ENCODE results near the gene ADPRHL1.

Gene ADPRHL1

DNA sequence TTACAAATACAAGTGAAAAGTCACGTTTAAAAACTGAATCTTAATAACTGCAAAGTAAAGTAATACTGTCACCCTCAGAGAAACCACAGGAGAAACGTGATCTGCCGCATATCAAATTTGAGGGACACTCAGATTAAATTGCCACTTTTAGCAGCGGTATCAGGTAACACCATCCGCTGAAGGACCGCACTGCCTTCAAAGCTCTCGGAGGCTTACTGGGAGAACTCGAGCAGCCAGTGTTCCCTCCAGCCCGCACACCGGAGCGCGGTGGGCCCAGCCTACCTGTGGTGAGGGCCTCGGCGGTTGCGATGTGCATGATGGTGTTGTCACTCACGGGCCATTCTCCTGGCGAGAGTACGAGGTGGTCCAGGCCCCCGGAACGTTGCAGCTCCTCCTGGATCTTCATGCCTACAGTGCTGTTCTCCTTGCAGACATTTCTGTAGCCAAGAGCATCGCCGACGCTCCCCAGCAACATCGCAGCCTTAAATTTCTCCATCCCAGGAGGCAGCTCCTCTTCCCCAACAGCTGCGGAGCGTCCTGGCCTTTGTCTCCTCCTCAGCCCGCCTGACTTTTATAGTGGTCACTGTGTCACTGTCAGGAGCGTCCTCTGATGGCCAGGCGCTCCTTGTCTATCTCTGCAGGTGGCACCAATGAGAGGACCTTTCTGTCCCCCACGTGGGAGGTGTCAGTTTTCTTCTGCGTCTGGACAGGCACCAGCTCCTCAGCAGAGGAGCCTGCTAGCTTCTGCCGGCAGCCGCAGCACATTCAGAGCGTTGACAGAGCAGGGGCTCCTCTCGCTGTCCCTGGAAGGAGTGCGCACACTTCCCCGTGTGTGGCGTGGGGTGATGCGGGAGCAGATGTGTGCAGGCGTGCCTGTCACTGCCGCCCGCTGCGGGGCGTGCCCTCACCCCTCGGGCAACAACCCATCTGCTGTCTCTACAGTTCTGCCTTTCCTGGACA lies at the start of gene ADPRHL1:
ADPRHL1 (minus strand) TSS at position 547 of the 960 bp plus-strand sequence; CDS start at position 496, 51 bp downstream.
- DNase-seq: peak; percentile 20

DNA sequence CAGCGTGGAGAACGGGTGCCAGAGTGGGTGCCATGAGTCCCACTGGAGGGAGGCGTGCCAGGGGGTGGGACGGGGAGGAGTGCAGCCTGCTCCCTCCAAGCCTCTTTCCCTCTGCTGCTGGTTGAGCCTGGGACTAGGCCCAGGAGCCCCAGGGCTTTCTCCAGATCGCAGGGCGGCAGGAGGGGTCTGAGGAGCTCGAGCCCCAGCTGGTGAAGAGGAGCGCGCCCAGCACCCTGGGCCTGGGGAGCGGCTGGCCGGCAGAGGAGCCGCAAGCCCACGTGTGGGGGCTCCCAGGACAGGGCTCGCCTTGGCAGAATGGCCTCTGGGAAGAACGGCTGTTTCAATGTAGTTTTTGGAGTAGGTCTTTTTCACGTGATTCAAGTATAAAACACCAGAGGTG lies 49.4 kb upstream of the ADPRHL1 start:
- DNase-seq: no peak

DNA sequence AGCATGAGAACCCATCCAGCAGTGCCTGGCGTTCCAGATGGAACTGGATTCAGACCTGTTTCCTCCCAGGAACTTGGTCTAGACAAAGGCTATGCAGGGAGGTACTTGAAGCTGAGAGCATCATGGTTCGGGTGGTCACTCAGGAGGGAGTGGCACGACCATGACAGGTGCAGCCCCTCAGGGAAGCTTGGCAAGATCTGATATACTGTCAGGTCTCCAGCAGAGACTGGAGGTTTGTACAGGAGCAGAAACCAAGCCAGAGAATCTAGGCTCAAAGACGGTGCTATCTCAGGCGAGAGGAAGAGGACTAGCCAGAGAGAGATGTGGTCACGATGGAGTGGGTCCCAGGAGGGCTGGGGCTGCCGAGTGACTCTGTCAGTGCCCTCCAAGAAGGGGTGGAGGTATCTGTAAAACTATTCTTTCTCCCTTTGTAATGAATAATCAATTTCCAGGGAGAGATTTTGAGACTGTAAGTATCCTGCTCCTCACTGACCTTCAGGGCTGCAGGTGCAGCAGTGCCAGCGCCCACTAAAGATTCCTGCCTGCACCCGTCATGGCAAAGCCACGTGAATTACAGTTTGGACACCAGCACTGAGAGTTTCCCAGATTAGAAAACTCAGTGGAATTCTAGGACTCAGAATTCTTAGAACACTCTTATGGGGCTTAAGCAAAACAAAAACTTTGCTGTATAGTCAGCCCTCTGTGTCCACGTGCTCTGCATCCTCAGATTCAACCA lies 47.4 kb upstream of the ADPRHL1 start:
- no peak for DNase-seq

DNA sequence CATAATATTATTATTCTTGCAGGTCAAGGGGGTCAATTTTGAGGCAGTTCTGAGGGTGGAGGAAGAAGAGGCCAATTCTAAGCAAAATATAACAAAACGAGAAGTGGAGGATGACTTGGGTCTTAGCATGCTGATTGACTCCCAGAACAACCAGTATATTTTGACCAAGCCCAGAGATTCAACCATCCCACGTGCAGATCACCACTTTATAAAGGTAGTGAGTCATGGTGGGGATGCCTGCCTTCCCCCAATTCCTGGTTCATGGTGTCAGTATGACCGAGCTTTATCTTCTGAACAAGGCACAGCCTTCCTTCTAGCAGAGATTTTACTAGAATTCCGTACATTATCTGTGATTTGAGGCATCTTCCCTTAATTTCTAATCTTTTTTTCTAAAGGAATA lies 46.6 kb upstream of the ADPRHL1 start:
- DNase-seq: no peak

DNA sequence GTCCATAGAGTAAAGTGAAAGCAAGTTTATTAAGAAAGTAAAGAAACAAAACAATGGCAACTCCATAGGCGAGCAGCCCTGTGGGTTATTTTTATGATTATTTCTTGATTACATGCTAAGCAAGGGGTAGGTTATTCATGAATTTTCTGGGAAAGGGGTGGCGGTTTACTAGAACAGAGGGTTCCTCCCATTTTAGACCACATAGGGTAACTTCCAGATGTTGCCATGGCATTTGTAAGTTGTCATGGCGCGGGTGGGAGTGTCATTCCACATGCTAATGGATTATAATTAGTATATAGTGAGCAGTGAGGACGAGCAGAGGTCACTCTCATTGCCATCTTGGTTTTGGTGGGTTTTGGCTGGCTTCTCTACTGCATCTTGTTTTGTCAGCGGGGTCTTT lies 45.6 kb upstream of the ADPRHL1 start:
- DNase-seq: no peak

DNA sequence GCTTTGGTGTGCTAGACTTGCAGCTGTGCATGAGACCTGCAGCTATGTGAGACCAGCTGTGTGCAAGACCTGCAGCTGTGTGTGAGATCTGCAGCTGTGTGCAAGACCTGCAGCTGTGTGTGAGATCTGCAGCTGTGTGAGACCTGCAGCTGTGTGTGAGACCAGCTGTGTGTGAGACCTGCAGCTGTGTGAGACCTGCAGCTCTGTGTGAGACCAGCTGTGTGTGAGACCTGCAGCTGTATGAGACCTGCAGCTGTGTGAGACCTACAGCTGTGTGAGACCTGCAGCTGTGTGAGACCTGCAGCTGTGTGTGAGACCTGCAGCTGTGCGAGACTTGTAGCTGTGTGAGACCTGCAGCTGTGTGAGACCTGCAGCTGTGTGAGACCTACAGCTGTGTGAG lies 43.9 kb upstream of the ADPRHL1 start:
- no peak for DNase-seq

DNA sequence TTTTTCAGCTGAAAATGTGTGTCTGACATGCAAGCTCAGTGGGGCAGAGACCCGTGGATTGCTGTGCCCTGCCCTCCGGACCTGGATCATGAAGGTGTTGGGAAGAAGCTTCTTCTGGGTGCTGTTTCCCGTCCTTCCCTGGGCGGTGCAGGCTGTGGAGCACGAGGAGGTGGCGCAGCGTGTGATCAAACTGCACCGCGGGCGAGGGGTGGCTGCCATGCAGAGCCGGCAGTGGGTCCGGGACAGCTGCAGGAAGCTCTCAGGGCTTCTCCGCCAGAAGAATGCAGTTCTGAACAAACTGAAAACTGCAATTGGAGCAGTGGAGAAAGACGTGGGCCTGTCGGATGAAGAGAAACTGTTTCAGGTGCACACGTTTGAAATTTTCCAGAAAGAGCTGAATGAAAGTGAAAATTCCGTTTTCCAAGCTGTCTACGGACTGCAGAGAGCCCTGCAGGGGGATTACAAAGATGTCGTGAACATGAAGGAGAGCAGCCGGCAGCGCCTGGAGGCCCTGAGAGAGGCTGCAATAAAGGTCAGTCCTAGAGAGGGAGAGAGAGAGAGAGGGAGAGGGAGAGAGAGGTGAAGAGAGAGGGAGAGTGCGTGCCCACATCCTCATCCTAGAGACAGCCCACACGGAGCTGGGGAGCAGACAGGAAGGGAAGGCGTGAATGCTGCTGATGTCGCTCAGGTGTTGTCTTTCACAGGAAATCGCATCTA lies 42.4 kb upstream of the ADPRHL1 start:
- no peak for DNase-seq

DNA sequence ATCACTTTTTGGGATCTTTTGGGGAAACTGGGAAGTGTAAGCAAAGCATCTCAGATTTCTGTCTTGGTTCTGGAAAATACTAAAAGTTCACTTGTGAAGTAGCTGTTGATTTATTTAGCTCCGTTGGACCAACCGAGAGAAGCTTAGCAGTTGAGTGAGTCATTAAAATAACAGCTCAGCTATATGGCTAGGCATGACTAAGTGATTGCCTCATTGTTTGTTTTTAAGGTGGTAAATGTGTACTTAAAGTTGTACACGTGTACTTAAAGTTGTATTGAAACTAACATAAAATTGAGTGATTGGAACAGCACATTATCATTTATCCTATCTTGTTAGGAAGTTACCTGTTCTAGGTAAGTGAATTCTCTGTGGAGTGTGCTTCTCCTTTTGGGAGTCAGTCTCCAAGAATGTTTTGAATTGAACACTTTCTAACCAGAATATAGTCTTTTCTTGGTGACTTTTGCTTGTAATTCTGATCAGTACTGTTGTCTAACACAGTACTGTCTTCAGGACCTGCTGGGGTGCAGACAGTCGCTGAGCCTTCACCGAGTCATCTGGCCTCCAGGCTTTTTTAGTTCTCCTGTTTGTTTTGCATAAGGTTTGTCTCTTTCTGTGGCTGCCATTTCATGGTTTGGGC lies 40.1 kb upstream of the ADPRHL1 start:
- no peak for DNase-seq

DNA sequence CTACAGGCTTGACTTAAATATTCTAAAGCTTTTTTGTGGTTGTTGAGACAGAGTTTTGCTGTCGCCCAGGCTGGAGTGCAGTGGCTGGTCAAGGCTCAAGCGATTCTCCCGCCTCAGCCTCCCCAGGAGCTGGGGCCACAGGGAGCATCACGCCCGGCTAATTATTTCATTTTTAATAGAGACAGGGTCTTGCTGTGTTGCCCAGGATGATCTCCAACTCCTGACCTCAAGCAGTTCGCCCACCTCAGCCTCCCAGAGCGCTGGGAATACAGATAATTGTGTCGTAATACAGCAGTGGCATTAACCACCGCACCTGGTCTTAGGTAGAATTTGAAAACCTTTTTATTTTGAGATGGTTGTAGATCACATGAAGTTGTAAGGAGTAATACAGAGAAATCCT lies 38.7 kb upstream of the ADPRHL1 start:
- DNase-seq: no peak

DNA sequence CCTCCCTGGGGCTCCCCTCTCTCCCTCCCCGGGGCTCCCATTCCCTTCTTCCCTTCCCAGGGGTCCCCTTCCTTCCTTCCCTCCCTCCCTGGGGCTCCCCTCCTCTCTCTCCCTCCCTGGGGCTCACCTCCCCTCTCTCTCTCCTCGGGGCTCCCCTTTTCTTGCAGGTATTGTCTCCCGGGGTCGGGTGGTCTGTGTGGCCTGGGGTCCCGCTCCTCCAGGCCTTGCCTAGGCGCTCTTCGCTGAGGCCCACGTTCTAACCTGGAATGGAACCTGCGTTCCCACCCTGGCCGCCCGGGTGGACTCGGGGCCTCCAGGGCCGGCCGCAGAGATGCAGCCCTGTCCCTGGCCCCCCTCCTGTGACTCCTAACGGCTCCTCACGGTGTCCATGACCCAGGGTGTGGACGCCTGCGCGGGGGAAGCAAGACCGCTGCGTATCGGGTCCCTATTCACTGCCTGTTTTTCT lies 38.2 kb upstream of the ADPRHL1 start:
- no peak for DNase-seq

DNA sequence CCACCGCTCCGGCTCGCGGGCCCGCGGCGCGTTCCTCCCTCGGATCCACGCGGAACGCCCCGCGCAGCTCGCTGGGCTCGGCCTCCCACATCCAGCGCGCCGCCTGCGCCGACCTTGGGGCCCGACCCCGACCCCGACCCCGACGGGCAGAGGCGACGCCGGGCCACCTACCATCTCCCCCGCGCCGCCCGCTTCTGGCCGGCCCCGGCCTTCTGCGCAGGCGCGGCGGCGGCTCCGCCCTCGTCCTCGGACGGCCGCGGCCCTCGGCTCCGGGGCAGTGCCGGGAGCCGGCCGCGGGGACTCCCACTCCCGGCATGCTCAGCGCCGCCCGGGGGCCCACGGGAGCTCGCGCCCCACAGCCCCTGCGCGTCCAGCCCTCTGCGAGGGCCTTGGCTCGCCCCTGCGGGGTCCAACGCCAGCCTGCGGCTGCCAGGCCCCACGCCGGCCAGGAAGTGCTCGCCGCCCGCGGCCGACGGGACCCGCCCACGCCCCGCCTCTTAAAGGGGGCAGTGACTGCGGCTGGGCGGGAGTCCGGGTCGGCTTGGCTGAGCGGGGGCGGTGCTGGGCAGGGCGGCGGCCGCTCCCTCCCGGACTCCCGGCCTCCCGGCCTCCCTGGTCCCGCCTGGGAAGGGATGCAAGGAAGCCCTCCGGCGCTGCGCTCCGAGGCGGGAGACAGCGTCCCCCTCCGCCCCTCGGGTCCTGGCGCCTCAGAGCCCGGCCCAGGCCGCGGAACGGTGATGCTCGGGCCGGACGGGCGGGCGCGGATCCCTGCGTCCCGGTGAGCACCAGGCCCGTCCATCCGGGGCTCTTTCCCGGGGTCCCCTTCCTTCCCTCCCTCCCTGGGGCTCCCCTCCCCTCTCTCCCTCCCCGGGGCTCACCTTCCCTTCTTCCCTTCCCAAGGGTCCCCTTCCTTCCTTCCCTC lies 37.5 kb upstream of the ADPRHL1 start, which contains the start of gene DCUN1D2:
DCUN1D2 (minus strand) TSS at position 216 of the 922 bp plus-strand sequence; CDS start at position 174, 42 bp downstream.
- no peak for DNase-seq

DNA sequence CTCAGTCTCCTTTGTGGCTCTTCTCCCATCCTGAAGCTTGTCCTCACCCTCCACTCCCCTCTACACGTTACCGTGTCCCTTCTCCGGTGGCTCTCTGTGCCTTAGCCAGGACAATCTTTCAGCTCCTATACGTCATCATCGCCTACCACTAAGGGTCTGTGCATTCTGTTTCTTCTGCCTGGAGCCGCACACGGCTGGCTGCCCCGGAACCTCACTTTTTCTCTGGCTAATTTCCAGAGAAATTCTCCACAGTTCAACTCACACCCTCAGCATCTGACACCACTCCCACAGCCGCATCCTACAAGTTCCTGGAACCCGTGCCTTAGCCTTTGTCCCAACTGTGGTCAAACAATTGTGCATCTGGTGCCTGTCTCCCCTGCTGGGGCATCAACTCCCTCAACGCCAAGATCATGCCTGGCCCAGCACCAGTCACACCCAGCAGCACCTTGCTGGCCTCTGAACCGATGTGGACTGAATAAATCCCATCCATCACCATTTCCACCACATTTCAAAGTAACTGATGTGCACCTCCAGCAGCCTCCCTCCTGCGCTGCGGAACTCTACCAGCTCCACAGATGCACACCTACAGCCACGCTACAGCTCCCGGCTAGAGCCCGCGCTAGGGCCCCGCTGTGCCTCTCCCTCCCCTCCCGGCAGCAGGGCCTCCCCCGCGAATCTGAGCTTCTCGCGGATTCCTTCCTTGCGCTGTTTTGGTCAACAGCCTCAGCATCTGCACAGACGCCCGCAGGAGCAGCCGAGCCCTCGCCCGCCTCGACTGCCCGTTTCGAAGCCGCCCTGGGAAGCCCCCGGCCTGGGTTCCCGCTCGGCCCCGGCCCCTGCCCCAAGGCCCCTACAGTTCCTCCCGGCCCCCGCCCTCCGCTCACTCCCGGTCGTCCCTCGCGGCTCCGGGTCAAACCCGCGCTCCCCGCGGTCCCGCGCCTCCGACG lies 36.5 kb upstream of the ADPRHL1 start:
- no peak for DNase-seq

DNA sequence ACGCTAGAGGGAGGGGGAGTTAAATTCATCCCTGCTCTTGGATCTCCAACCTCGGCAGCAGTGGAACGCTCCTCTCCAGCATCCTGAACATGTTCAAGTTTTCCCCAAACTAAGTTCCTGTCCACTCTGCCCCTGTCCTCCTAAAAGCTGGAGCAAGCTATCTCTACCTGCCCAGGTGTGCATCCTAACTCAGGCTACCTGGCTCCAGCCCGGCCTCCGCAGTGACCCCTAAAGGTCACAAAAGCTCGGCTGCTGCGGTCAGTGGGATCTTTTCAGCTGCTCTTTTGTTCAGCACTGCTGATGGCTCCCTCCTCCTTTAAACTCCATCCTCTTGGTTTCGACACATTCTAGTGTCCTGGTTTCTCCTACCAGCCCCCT lies 35.9 kb upstream of the ADPRHL1 start:
- no peak for DNase-seq

DNA sequence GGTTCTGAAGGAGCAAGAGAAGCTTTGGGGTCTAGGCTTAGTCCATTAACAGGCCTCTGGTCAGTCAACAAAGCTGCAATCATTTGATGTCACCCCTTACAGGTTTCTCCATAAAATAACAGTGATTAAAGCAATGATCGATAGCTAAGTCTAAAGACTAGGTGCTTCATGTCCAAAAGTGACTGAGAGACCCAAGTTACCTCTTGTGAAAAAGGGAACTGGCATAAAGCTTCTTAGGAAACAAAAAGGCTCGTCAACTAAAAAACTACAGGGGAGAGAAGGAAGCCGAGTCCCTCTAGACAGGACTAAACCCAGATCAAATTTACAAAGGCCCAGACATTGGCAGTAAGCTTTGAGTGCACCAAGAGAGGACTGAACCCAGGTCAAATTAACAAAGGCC lies 35.0 kb upstream of the ADPRHL1 start:
- DNase-seq: no peak

DNA sequence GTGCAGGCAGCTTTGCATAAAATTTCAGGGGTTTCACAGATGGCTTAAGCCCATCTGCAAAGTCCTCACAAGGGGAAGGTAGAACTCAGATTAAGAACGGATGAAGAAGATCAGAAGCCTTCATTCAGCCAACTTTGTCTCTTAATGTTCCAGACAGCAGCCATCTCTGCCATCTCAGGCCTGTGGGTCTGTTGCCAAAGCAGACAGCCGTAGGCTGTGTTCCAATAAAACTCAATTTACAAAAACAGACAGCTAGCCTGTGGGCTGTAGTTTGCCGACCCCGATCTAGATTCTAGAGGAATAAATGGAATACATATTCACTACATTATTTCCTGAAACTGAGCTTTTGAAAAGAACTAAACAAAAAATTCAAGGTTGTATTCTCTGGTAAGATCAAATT lies 33.4 kb upstream of the ADPRHL1 start:
- no peak for DNase-seq

DNA sequence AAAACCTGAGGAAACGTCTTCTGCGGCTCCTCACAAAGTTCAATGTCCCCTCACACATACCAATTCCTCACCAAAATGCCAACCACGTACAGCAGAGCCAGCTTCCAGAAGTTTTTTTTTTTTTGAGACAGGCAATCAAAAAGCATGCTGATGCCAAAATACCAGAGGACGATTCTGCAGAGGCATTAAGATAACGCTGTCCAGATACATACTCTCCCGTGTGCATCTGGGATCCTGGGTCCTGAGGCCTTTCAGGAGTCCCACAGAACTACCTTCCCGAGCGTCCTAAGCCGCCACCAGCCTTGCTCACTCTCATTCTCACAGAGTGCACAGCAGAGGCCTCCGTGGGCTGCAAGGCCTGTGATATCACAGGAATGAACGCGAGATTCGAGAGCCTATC lies 32.3 kb upstream of the ADPRHL1 start:
- no peak for DNase-seq

DNA sequence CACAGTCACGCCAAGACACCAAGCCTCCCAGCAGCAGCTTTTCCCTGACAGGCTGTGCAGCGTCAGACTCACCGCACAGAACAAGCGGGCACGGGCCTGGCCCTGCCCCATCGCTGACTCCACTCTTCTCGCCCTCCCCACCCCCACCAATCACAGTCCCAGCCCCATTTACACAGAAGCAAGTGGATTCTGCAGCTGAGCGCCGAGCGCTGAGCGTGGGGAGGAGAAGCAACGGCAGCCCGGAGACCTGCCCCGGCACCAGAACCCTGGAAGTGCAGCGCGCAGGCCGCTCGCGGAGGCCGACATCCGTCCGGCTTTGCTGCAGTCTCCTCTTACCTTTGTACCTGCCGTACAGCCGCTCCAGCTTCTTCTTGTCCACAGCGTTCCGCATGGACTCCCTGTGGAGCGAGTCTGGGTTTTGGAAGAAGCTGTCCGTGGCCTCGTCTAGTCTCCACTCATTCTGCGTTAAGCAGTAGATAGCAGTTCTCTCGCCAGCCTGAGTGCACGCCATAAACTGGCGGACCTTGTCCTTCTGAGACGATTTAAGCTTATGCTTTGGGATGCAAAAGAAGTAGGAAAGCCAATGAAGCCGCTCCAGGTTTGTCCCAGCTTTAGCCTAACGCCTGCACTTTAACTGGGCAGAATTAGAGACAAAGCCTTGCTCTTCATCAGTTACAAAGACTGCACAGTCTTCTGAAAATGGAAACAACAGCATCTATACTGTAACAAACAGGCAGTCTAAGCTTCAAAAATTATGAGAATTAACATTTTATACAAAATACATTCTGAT lies 30.4 kb upstream of the ADPRHL1 start:
- DNase-seq: no peak

DNA sequence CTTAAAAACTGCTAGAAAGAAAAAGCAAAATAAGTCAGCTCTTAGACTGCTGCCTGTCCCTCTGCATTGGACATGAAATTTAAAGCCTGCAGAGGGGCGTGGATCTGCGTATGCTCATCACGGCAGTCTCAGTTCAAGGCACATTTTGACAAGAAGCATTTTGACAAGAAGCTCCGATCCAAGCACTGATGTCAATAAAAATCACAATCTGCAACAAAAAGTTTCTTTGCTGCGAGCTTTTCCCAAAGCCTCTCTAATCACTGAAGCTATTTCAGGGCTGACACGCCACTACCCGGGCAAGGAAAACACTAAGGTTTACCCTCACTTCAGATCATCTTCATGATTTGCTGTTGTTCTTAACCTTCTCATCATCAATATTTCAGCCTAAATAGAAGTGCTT lies 29.8 kb upstream of the ADPRHL1 start:
- no peak for DNase-seq

DNA sequence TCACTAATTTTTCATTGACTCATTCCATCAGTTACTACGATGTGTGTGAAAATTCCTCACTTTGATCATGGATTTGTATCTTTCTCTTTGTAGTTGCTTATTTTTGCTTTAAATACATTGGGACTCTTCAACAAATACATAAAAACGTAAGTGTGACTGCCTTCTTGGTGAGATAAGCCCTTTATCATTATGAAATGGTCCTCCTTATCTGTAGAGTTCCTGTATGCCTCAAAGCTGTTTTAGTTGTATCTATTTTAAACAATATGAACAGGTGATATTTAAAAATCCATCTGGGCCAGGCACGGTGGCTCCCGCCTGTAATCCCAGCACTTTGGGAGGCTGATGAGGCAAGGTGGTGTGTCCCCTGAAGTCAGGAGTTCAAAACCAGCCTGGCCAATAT lies 25.9 kb upstream of the ADPRHL1 start:
- no peak for DNase-seq

DNA sequence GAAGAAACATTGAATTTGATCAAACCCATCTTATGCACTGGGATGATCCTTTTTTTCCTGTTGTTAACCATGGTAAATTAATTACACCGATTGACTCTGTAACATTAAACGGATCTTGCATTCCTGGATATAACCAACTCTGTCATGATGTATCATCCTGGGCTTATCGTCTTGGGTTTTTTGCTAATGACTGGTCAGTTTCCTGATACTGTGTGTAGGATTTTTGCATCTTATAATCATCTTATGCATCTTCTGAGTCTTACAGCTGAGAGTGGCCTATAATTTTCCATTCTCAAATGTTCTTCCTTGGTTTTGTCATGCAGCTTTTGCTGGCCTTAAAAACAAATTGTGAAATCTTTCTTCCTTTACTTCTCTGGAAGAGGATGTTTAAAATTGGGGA lies 24.4 kb upstream of the ADPRHL1 start:
- DNase-seq: no peak
